Dermis blood vessel endothelial cell (primary cell): Measurements from ENCODE around the gene ZMYM1. TPM values are rescaled to one million over a fixed set of nuclear protein-coding genes. Genes with fewer than 3 reads are reported as not detected.

ENCODE experiments used
- total RNA-seq: library from RNA; depleted of rRNA; stranded (reverse); fragments of >200 nt; gene quantifications from 2 replicates; pipeline ENCODE4 v1.2.3, GENCODE V29; 2014

Gene ZMYM1
- total RNA-seq, 1 donor from 2014 or later: 30.1 TPM

Other genes with a start within 250 kb of the ZMYM1 start
- 49.2 and 71.1 TPM in 2 replicates for gene SMIM12, start 219.6 kb upstream of the ZMYM1 start, total RNA-seq
- gene DLGAP3, start 149.7 kb upstream of the ZMYM1 start, total RNA-seq: under 0.01 TPM in 1 of 2 replicates, not detected in the other
- 22.7 and 55.8 TPM in 2 replicates for gene TMEM35B, start 94.0 kb upstream of the ZMYM1 start, total RNA-seq
- gene ZMYM6, start 47.4 kb upstream of the ZMYM1 start, total RNA-seq: 10.1 and 11.9 TPM in 2 replicates
- gene SFPQ, start 113.8 kb downstream of the ZMYM1 start, total RNA-seq: 276 and 355 TPM in 2 replicates
- 36.2 and 47.4 TPM in 2 replicates for gene ZMYM4, start 189.3 kb downstream of the ZMYM1 start, total RNA-seq